OCI-LY7 (cell line): ENCODE results near the gene ZMIZ1.

Experiments used
- EZH2phosphoT487 ChIP-seq: fragments of 200-600 bp; sonication (generic); IDR thresholded peaks from 2 replicates; pipeline ENCODE4 v1.6.1; 2018; ENCODE audit warnings: low read depth, borderline replicate concordance, mild to moderate bottlenecking, mixed run types, antibody characterized with exemption, low read length, moderate library complexity, mixed read lengths
- TF ChIP-seq, protein P1 (sequence below): fragments of 200-600 bp; sonication (generic); conservative IDR thresholded peaks from 2 replicates; pipeline ENCODE4 v1.5.1; 2014; ENCODE audit warnings: mild to moderate bottlenecking, antibody characterized with exemption, low read length, moderate library complexity, mixed read lengths

- TF ChIP-seq, protein P1, sequence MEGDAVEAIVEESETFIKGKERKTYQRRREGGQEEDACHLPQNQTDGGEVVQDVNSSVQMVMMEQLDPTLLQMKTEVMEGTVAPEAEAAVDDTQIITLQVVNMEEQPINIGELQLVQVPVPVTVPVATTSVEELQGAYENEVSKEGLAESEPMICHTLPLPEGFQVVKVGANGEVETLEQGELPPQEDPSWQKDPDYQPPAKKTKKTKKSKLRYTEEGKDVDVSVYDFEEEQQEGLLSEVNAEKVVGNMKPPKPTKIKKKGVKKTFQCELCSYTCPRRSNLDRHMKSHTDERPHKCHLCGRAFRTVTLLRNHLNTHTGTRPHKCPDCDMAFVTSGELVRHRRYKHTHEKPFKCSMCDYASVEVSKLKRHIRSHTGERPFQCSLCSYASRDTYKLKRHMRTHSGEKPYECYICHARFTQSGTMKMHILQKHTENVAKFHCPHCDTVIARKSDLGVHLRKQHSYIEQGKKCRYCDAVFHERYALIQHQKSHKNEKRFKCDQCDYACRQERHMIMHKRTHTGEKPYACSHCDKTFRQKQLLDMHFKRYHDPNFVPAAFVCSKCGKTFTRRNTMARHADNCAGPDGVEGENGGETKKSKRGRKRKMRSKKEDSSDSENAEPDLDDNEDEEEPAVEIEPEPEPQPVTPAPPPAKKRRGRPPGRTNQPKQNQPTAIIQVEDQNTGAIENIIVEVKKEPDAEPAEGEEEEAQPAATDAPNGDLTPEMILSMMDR: no peak
- TF ChIP-seq EZH2phosphoT487: no peak
Observed at GRCh38 chr10:79086822-79087221, 18.1 kb downstream of the ZMIZ1 start.
